ENCODE data around the gene KRTDAP.

KRTDAP gene

GRCh38 chr19:35512831-35513627, 22.8 kb upstream of the KRTDAP start:
- DNase-seq, result no peak

- DNase-seq, result no peak
Observed at GRCh38 chr19:35511337-35511736, 21.1 kb upstream of the KRTDAP start.

DNA sequence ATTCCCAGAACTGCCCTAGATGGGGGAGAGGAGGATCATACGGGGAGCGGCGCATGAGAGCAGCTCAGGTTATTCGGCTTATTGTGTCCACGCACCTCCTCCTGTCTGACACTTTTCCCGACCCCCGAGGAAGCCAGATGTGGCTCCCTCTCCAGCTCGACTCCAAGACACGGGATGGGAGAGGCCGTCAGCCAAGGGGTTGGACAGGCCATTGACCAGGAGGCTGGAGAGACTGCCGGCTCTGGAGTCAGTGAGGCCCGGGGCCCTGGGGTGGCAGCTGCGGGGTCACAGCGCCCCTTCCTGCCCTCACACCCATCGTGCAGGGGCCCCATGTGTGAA, 20.3 kb upstream of the KRTDAP start:
- DNase-seq, result no peak

GRCh38 chr19:35509861-35510625, 19.8 kb upstream of the KRTDAP start:
- peak; percentile 51 for DNase-seq

- peak; percentile 17 for DNase-seq
Observed at GRCh38 chr19:35509018-35509652, 18.9 kb upstream of the KRTDAP start.

DNA sequence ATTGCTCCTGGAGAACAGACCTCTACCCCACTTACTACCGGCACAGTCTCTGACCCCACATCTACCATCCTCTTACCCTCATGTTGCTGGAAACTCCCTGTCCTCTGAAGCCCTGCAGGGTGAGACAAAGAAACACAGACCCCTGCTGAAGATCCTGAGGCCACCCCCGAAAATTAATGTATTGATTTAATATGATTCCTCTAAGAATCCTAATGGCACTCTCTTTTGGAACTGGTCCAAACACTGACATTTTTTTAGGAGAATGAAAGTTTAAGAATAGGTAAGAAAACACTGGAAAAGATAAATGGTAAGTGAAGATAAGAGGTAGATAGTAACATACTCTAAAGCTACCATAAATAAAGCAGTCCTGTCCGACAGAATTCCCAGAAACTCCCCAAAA, 17.9 kb upstream of the KRTDAP start:
- no peak for DNase-seq

GRCh38 chr19:35507561-35507960, 17.3 kb upstream of the KRTDAP start:
- DNase-seq, result no peak

DNA sequence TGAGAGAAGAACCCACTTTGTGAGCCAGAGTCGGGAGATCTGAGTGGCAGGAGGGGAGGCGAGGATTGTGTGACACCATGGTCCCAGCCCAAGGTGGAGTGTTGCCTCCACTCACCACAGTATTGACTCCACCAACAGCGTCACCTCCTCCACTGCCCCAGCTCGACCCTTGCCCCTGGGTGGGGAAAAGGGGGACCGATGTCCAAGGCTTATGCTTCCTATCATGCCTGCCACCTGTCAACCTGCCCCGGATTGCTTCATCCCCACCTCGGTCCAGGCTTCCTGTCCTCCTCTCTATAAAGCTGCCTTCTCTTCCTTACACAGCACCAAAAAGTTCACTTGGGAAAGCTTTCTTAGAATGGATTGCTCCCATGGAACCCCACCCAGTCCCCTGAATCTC, 15.7 kb upstream of the KRTDAP start:
- no peak for DNase-seq

DNA sequence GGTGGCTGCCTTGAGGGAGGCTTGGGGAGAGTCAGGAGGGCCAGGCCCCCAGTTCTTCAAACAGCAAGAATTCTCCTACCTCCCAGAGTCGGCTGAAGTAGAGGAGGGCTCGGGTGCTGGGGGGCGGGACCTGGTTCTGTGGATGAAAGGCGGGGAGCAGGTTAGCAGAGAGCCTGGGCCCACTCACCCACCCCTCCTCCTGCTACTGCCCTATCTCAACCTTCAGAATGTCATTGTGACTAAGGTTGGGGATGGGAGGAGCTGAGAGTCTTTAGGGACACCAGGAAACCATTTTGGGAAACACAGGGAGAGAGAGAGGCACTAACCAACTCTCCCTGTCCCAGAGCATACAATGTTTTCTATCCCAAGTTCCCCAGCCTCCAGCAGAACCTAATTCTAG, 12.5 kb upstream of the KRTDAP start:
- DNase-seq, result no peak

DNA sequence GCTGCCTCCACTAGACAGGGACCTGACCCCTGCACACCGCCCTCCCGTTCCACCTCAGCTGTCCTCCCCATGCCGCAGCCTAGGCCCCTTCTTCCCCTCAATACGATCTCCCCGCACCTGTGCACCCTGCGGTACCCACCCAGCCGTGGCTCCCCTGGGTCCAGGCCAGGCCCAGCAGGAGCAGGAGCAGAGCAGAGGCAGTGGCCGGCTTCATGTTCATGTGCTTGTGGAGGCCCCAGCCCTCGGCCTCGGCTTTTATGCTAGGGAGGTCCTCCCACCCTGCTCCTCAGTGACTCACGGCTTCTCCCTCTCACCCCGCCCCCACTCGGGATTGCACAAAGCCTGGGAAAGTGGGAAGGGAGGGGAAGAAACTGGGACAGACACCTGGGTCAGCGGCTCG, 11.4 kb upstream of the KRTDAP start:
- DNase-seq, result no peak

- DNase-seq, result no peak
Observed at GRCh38 chr19:35500611-35501010, 10.3 kb upstream of the KRTDAP start.

GRCh38 chr19:35498984-35499527, 8.8 kb upstream of the KRTDAP start:
- no peak for DNase-seq

GRCh38 chr19:35498220-35498619, 8.0 kb upstream of the KRTDAP start:
- no peak for DNase-seq

GRCh38 chr19:35497406-35497805, 7.1 kb upstream of the KRTDAP start:
- DNase-seq, result no peak

DNA sequence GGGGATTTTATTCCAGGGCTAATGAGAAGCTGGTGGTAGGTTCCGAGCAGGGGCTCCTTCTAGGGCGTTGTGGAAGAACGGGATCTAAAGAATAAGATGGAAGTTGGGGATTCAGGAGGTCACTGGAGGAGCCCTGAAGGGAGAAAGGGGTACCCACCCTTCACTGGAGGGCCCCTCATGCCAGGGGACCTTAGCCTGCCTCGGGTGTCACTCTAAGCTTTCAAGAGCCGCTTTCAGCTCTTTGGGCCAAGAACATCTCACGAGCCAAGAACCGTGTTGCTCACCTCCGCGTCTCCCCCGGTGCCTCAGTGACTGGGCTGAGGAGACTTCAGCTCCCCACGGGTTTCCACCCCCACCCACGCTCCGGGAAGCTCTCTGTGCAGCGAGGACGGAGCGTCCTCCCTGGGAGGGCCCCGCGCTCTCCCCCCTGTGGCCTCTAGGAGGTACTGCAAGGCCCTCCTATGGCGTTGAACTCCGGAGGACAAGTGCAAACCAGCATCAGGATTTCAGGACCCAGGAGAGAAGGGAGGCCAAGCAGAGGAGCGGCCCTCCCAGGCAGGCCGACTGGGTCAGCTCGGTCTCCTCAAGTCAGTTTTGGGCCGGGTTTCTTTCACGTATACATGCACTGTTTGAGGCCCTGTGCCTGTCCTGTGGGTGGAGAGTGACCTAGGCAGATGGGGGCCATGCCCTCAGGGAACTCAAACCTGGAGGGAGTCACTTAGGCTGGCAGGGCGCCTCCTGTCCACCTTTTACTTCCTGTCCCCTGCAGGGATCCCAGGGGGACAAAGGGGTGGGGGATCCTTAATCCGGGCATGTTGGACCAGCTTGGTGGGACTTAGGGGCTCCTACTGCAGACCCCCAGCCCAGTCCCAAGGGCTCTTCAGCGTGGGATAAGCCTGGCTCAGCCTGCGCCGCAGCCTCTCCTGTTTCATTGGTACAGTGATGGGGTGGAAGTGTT, 5.1 kb upstream of the KRTDAP start:
- DNase-seq, result peak; percentile 43

GRCh38 chr19:35493971-35494370, 3.7 kb upstream of the KRTDAP start:
- DNase-seq, result no peak

GRCh38 chr19:35491836-35492360, 1.6 kb upstream of the KRTDAP start:
- DNase-seq, result no peak

DNA sequence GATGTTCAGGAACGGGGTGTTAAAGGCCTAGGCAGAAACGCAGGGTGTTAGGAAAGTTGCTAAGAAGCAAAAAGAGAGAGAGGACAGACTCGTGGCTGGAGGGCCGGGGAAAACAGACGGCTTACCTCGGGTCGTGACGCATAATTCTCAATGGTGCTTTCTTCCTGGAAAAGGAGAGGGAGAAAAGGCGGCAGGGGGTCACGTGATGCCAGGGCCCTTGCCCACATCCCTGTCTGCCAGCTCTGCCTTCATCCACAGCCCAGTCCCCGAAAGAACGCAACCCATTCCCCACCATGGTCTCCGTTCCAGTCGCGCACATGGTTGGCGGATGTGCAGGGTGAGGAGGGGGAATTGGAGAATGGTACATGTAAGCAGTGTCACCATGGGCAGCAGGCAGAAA, 1.6 kb downstream of the KRTDAP start:
- DNase-seq, result no peak

- no peak for DNase-seq
Observed at GRCh38 chr19:35487656-35488182, 2.5 kb downstream of the KRTDAP start.

DNA sequence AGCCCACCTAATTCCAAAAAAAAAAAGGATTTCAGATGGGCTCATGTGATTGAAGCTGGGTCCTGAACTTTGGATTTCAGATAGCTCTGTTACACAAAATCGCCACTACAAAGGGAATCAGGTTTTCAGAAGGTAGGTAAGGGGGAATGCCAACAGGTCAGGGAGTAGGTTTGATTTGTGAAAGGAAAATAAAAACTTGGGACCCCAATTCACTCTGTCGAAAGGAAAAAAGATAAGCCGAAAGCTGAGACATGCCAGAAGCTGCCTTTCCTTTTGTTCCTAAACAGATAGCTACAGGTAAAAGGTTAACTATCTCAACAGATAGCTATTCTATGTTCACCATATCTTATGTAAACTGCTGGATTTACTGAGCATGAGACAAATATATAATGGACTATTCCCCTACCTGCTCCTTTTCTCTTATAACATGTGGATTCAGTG, 4.0 kb downstream of the KRTDAP start:
- no peak for DNase-seq

DNA sequence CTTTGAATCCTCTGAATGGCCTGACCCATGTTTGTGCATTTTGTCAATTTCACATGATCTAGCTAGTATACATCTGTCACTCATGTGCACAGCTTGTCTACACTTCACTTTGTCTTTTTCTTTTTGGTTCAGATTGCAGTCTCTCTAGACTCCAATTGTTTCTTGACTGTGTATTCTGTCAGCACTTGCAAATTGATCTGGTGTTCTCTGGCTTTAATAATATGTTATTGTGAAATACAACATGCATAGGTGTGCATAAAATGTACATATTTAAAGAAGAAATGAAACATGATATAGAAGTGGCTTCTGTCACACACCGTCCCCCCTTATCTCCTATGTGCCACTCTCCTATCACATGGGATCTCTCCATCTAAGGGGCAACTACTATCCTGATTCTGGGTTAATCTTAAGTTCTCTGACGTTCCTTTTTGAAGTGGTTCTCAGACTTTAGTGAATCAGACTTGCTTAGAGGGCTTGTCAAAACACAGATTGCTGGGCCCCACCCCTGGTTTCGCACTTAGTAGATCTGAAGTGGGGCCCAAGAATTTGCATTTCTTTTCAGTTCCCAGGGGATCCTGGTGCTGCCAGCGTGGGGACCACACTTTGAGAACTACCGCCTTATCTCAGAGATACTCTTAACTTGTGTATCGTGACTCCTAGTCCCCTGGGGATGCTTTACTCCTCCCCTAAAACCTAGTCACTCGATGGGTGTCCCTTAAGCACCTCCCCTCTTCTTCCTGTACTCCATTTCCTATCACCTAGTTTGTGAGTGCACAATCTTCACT, 5.8 kb downstream of the KRTDAP start:
- no peak for DNase-seq

Measured in activated effector memory CD4-positive, alpha-beta T cell treated with Interleukin-2 at 50 U/mL for 16 hours (primary cell).